ENCODE measurements around the gene LAMTOR1. TPM values are rescaled to one million over a fixed set of nuclear protein-coding genes. Genes with fewer than 3 reads are reported as not detected.
A peak's percentile ranks its signal among the peaks of the same experiment; 100 is the strongest.

The LAMTOR1 gene
- total RNA-seq, 1 experiment from 2014 or later, result 160 TPM

DNA sequence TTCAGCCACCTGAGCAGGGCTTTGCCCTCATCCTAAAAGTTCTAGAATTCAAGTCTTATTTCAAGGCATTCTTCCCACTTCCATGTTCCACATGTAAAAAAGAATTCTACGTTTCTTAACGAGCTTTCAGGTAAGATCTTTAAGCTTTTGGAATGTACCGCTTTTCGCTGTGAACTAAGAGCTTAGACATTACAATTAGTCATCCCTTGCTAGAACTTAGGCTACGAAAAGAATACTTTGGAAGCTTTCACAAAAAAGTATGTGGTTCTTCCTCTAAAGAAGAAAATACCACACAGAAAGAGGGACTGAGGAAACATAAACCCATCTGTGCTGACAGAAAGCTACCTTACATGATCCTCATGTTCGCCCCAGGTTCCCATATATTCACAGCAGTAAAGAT is 24.6 kb downstream of the LAMTOR1 start:
- DNase-seq (peak; percentile 49), ATAC-seq (no peak)
- H3K27ac ChIP-seq (ENCODE audit: low read length), result peak overlapping the region; percentile 2; the same call in 1 of the 2 replicates
- H3K9me3 ChIP-seq (ENCODE audit: low read length), result no peaks in the 10 kb centered on the region
- intact Hi-C loops (cut with micrococcal nuclease), result no loop called here
- POLR2A ChIA-PET (ENCODE audit: unreplicated experiment), result interaction anchor here (0.6 to 0.9 kb wide), 2 partner anchors 39 to 65 kb away, joined by 4 to 5 read pairs; no protein-coding TSS in a partner anchor
- BruUV-seq (replicated peaks), result TSS peak; percentile 31
- H3K4me1 ChIP-seq (ENCODE audit: insufficient read depth, low read length), result peaks cover 32% of the 10 kb centered on the region
- peak overlapping the region; percentile 86 for H3K4me3 ChIP-seq (ENCODE audit: low read length)
- peaks cover 12% of the 10 kb centered on the region; the same call in 1 of the 2 replicates for H4K20me1 ChIP-seq (ENCODE audit: low read length)
- H3K9ac ChIP-seq (ENCODE audit: low read length), result peak overlapping the region; percentile 78
- H3K36me3 ChIP-seq (ENCODE audit: low read depth, low read length), result no peaks in the 10 kb centered on the region; the same call in 1 of the 2 replicates
- H3F3A ChIP-seq (ENCODE audit: low read length, unreplicated experiment), result no peaks in the 10 kb centered on the region
- no peaks in the 10 kb centered on the region for H3K27me3 ChIP-seq (ENCODE audit: low read length)
- H3K9me2 ChIP-seq (replicated peaks; ENCODE audit: low read length), result no peaks in the 10 kb centered on the region
- CTCF ChIA-PET, result interaction anchor here (1.2 kb wide), 2 partner anchors 12 to 53 kb away, joined by 7 to 8 read pairs; no protein-coding TSS in a partner anchor
- H3K4me2 ChIP-seq (ENCODE audit: low read length), result peak overlapping the region; percentile 81
- H2AFZ ChIP-seq (ENCODE audit: low read length), result peak overlapping the region; percentile 5
- peaks cover 66% of the 10 kb centered on the region for H3K79me2 ChIP-seq (ENCODE audit: low read length)
- TF ChIP-seq EZH2 (IDR thresholded peaks at IDR 0.05; ENCODE audit: low read length, unreplicated experiment), result no peak
- no peak for TF ChIP-seq CTCF (conservative IDR thresholded peaks at IDR 0.05; ENCODE audit: low read depth, low read length)
- no peak for TF ChIP-seq EZH2phosphoT487 (IDR thresholded peaks at IDR 0.05; ENCODE audit: borderline replicate concordance, low read length)

- BruUV-seq (replicated peaks), result no TSS peak
- no peak for ATAC-seq
Measured at GRCh38 chr11:72075756-72076155, 27.3 kb downstream of the LAMTOR1 start.

More at GRCh38 chr11:72075756-72076155, 27.3 kb downstream of the LAMTOR1 start:
- no peaks in the 10 kb centered on the region for H3K27me3 ChIP-seq (ENCODE audit: low read length)
- peaks cover 27% of the 10 kb centered on the region; the same call in 1 of the 2 replicates for H4K20me1 ChIP-seq (ENCODE audit: low read length)
- H3K79me2 ChIP-seq (ENCODE audit: low read length), result peaks cover 91% of the 10 kb centered on the region
- H3K9ac ChIP-seq (ENCODE audit: low read length), result no peak overlapping the region
- intact Hi-C loops (cut with micrococcal nuclease), result no loop called here
- no peaks in the 10 kb centered on the region for H3F3A ChIP-seq (ENCODE audit: low read length, unreplicated experiment)
- no peaks in the 10 kb centered on the region; the same call in 1 of the 2 replicates for H3K36me3 ChIP-seq (ENCODE audit: low read depth, low read length)
- CTCF ChIA-PET, result interaction anchor here (1.1 kb wide), 1 partner anchor 50 kb away, joined by 4 read pairs; no protein-coding TSS in a partner anchor
- POLR2A ChIA-PET (ENCODE audit: unreplicated experiment), result no interaction called here
- H3K9me2 ChIP-seq (replicated peaks; ENCODE audit: low read length), result no peaks in the 10 kb centered on the region
- no peak overlapping the region for H3K27ac ChIP-seq (ENCODE audit: low read length)
- H3K4me1 ChIP-seq (ENCODE audit: insufficient read depth, low read length), result peaks cover 41% of the 10 kb centered on the region
- TF ChIP-seq EZH2 (IDR thresholded peaks at IDR 0.05; ENCODE audit: low read length, unreplicated experiment), result no peak
- TF ChIP-seq CTCF (conservative IDR thresholded peaks at IDR 0.05; ENCODE audit: low read depth, low read length), result no peak
- no peak for TF ChIP-seq EZH2phosphoT487 (IDR thresholded peaks at IDR 0.05; ENCODE audit: borderline replicate concordance, low read length)
- no peaks in the 10 kb centered on the region for H3K9me3 ChIP-seq (ENCODE audit: low read length)
- no peak overlapping the region for H3K4me3 ChIP-seq (ENCODE audit: low read length)
- no peak for DNase-seq
- H2AFZ ChIP-seq (ENCODE audit: low read length), result no peak overlapping the region
- no peak overlapping the region for H3K4me2 ChIP-seq (ENCODE audit: low read length)
